B cell (primary cell): Measurements from ENCODE around the gene KDM3B. TPM values are rescaled to one million over a fixed set of nuclear protein-coding genes. Genes with fewer than 3 reads are reported as not detected.
"Not testable (repeated sequence)": the region's sequence is repeated elsewhere in the genome, so short reads cannot be mapped to it uniquely, and the experiment has no call there.

Source experiments
- ATAC-seq: fragments of 200-7000 bp; cut with Tn5 transposase; one replicate; pipeline ENCODE4 v1.10.0; 2021; ENCODE audit warnings: low read depth, mild to moderate bottlenecking, moderate number of reproducible peaks, moderate library complexity
- CTCF ChIA-PET: fragments of 350-600 bp; sonication (Branson Sonifier 250); formaldehyde crosslinking; loops from one replicate; lab custom pipeline; 2021; ENCODE audit warnings: antibody characterized with exemption, inconsistent platforms; lab: Charles Lee
- POLR2A ChIA-PET: fragments of 350-600 bp; sonication (Branson Sonifier 250); formaldehyde crosslinking; loops from one replicate; lab custom pipeline; 2021; ENCODE audit warnings: antibody characterized with exemption; lab: Charles Lee
- DNase-seq: peaks from one replicate; pipeline ENCODE4 v3.0.0; 2013
- H2AFZ ChIP-seq: 2 replicates; pipeline ENCODE4 v1.6.1; 2012; ENCODE audit warnings: mild to moderate bottlenecking, low read depth, low read length; ENCODE audit not compliant: insufficient read depth, poor library complexity, severe bottlenecking
- H3K27ac ChIP-seq, 2 donors: 1 replicate in 1 of 2; 2 replicates in 1 of 2; pipeline ENCODE4 v1.5.1; 2012 to 2013; ENCODE audit warnings: low read length in 2 of 2, mild to moderate bottlenecking in 2 of 2, moderate library complexity in 1 of 2
- H3K27me3 ChIP-seq, 4 experiments: fragments of 200-600 bp in 1 of 4; sonication (generic) in 1 of 4; replicated peaks in 1 of 4; 1 replicate in 2 of 4; 2 replicates in 2 of 4; pipeline versions ENCODE4 v1.6.1 to v1.7.0; 2013 to 2016; ENCODE audit warnings: low read length in 3 of 4, mild to moderate bottlenecking in 2 of 4, mixed read lengths in 1 of 4, moderate library complexity in 1 of 4; ENCODE audit not compliant: insufficient read depth in 4 of 4, control insufficient read depth in 3 of 4; ENCODE audit errors: control extremely low read depth in 1 of 4
- H3K36me3 ChIP-seq, 2 experiments: replicated peaks in 1 of 2; 1 replicate in 1 of 2; 2 replicates in 1 of 2; pipeline versions ENCODE4 v1.6.1 to v1.7.1; 2013; ENCODE audit warnings: low read length in 1 of 2; ENCODE audit not compliant: insufficient read depth in 2 of 2, control insufficient read depth in 1 of 2; ENCODE audit errors: control extremely low read depth in 1 of 2, extremely low read depth in 1 of 2
- H3K4me1 ChIP-seq, 2 donors: fragments of 200-600 bp in 1 of 2; sonication (generic) in 1 of 2; 1 replicate in 1 of 2; 2 replicates in 1 of 2; pipeline versions ENCODE4 v1.5.1 to v1.6.1; 2013 to 2017; ENCODE audit warnings: low read length in 2 of 2; ENCODE audit not compliant: control insufficient read depth in 2 of 2, insufficient read depth in 2 of 2
- H3K4me2 ChIP-seq: replicated peaks from 2 replicates; pipeline ENCODE3; 2012; ENCODE audit warnings: mild to moderate bottlenecking, low read depth, low read length; ENCODE audit not compliant: poor library complexity, severe bottlenecking
- H3K4me3 ChIP-seq, 5 experiments: fragments of 200-600 bp in 1 of 5; sonication (generic) in 1 of 5; 1 replicate in 3 of 5; 2 replicates in 2 of 5; pipeline versions ENCODE4 v1.5.1 to v1.7.0; 2011 to 2016; ENCODE audit warnings: low read length in 4 of 5, mild to moderate bottlenecking in 4 of 5, low read depth in 2 of 5, control low read depth in 1 of 5, moderate library complexity in 1 of 5; ENCODE audit not compliant: insufficient read depth in 1 of 5; ENCODE audit errors: control extremely low read depth in 1 of 5, extremely low read depth in 1 of 5
- H3K79me2 ChIP-seq: fragments of 200-600 bp; sonication (generic); one replicate; pipeline ENCODE4 v1.6.0; 2016; ENCODE audit warnings: low read length; ENCODE audit not compliant: control insufficient read depth, insufficient read depth
- H3K9ac ChIP-seq: fragments of 200-600 bp; sonication (generic); 2 replicates; pipeline ENCODE4 v1.6.1; 2017; ENCODE audit warnings: mild to moderate bottlenecking, low read length, moderate library complexity
- H3K9me3 ChIP-seq, 3 donors: one replicate each; pipeline versions ENCODE4 v1.6.1 to v1.7.1; 2013; ENCODE audit warnings: low read length in 2 of 3; ENCODE audit not compliant: control insufficient read depth in 2 of 3, insufficient read depth in 1 of 3; ENCODE audit errors: control extremely low read depth in 1 of 3
- H4K20me1 ChIP-seq: 2 replicates; pipeline ENCODE4 v1.6.0; 2012; ENCODE audit warnings: mild to moderate bottlenecking, low read length; ENCODE audit not compliant: insufficient read depth, control insufficient read depth, poor library complexity, severe bottlenecking
- H3K27ac Mint-ChIP-seq: one replicate; pipeline ENCODE4 v1.8.0; 2021; ENCODE audit warnings: mixed read lengths
- H3K27me3 Mint-ChIP-seq: one replicate; pipeline ENCODE4 v1.8.0; 2021; ENCODE audit warnings: mixed read lengths
- H3K4me1 Mint-ChIP-seq: one replicate; pipeline ENCODE4 v1.8.0; 2021; ENCODE audit warnings: mixed read lengths
- H3K4me3 Mint-ChIP-seq: one replicate; pipeline ENCODE4 v1.8.0; 2021; ENCODE audit warnings: mixed read lengths
- H3K9me3 Mint-ChIP-seq: one replicate; pipeline ENCODE4 v1.8.0; 2022; ENCODE audit warnings: mixed read lengths; ENCODE audit not compliant: insufficient read depth
- CTCF ChIP-seq: fragments of 200-600 bp; IDR thresholded peaks from one replicate; pipeline ENCODE4 v1.8.0; 2022; ENCODE audit warnings: antibody characterized with exemption, mild to moderate bottlenecking
- EZH2 ChIP-seq: IDR thresholded peaks from 2 replicates; pipeline ENCODE4 v1.6.1; 2012; ENCODE audit warnings: borderline replicate concordance, low read depth, mild to moderate bottlenecking, moderate library complexity, low read length; ENCODE audit not compliant: insufficient read depth, poor library complexity, severe bottlenecking
- WGBS: methylation state at CpG from one replicate; pipeline ENCODE4 v1.1.5; 2013; ENCODE audit warnings: missing lambda C conversion rate; ENCODE audit not compliant: insufficient coverage; 5-methylcytosine and 5-hydroxymethylcytosine counted together
- intact Hi-C: fragments of 100-400 bp; cut with micrococcal nuclease; formaldehyde crosslinking; loops from one replicate; pipeline ENCODE4 v1.10.0; 2022
- polyA plus RNA-seq: library from polyadenylated mRNA; depleted of rRNA; stranded (reverse); fragments of >200 nt; gene quantifications from 2 replicates; pipeline ENCODE4 v1.2.3, GENCODE V29; 2012
- total RNA-seq, 2 donors: library from RNA; stranded (reverse); fragments of 120-200 nt in 1 of 2; gene quantifications; 1 replicate in 1 of 2; 2 replicates in 1 of 2; pipeline versions ENCODE4 v1.2.3 to v1.2.4, GENCODE V29; 2013 to 2022

The KDM3B gene
- total and polyA plus RNA-seq, 2 donors (not counting 1 experiment from before 2014, with no cell fraction given): 41.8 to 99.9 TPM

- H3K4me1 ChIP-seq: no peaks in the 10 kb centered on the region
- no peaks in the 10 kb centered on the region for H4K20me1 ChIP-seq
- no peaks in the 10 kb centered on the region for H3K27me3 ChIP-seq
- no peak overlapping the region for H3K27ac ChIP-seq
- H3K36me3 ChIP-seq: peaks cover 7 to 64% of the 10 kb centered on the region in 2 experiments
- no peak overlapping the region for H3K4me2 ChIP-seq
- H3K27ac Mint-ChIP-seq: no peak overlapping the region
- ChIA-PET POLR2A (no interaction called here), CTCF (no interaction called here)
- H3K9me3 Mint-ChIP-seq: no peaks in the 10 kb centered on the region
- no peak for TF ChIP-seq CTCF
- TF ChIP-seq EZH2: no peak
- intact Hi-C loops: no loop called here
- H3K27me3 Mint-ChIP-seq: no peaks in the 10 kb centered on the region
- ATAC-seq (no peak), DNase-seq (no peak)
- H3K4me1 Mint-ChIP-seq: no peaks in the 10 kb centered on the region
- no peaks in the 10 kb centered on the region for H3K9me3 ChIP-seq
- no peaks in the 10 kb centered on the region for H3K79me2 ChIP-seq
- no peak overlapping the region for H3K4me3 Mint-ChIP-seq
- H2AFZ ChIP-seq: no peak overlapping the region
- no CpG with 5 or more reads among the region's 3 CpGs for WGBS
- no peak overlapping the region for H3K9ac ChIP-seq
- no peak overlapping the region for H3K4me3 ChIP-seq
These were observed 36.8 kb downstream of the KDM3B start for GRCh38 chr5:138389332-138389731.

- DNase-seq, H3K4me2 ChIP-seq, H3K27me3 ChIP-seq, ATAC-seq, H3K4me3 ChIP-seq, H3K4me1 Mint-ChIP-seq, H3K27ac ChIP-seq, intact Hi-C loops, CTCF ChIA-PET, H3K9me3 Mint-ChIP-seq, H2AFZ ChIP-seq, H4K20me1 ChIP-seq, POLR2A ChIA-PET, H3K27ac Mint-ChIP-seq, H3K27me3 Mint-ChIP-seq, H3K9ac ChIP-seq, H3K4me3 Mint-ChIP-seq, H3K9me3 ChIP-seq, H3K79me2 ChIP-seq, H3K4me1 ChIP-seq: not testable (repeated sequence)
- H3K36me3 ChIP-seq: peaks cover 7 to 69% of the 10 kb centered on the region in 2 experiments
- 96% methylated on average over 6 of the region's 10 CpGs for WGBS
These were observed 37.4 kb downstream of the KDM3B start for GRCh38 chr5:138389911-138390310.
